IMR-90 (cell line): ENCODE data around the gene ABL1. TPM values are rescaled to one million over a fixed set of nuclear protein-coding genes. Genes with fewer than 3 reads are reported as not detected.

Experiments
- ATAC-seq: fragments of 200-7000 bp; cut with Tn5 transposase; 2 replicates; pipeline ENCODE4 v1.9.1; 2020; ENCODE audit warnings: low read depth, mild to moderate bottlenecking, moderate library complexity
- BruUV-seq: library from RNA; stranded (reverse); fragments of 400-500 nt; replicated peaks from 2 replicates; lab custom pipeline; 2021; lab: Mats Ljungman, UMichigan
- CTCF ChIA-PET: fragments of 300-600 bp; formaldehyde crosslinking; extraction: SDS; loops from one replicate; lab custom pipeline; 2021; ENCODE audit warnings: antibody characterized with exemption; lab: Yijun Ruan, JAX
- POLR2A ChIA-PET: fragments of 300-600 bp; sonication (Branson Sonifier 250); formaldehyde crosslinking; loops from one replicate; lab custom pipeline; 2022; ENCODE audit warnings: antibody characterized with exemption; ENCODE audit not compliant: unreplicated experiment; lab: Charles Lee
- DNase-seq: peaks from one replicate; pipeline ENCODE4 v3.0.0; 2013
- H2AFZ ChIP-seq: replicated peaks from 2 replicates; pipeline ENCODE3; 2013; ENCODE audit warnings: low read length, mild to moderate bottlenecking; ENCODE audit not compliant: poor library complexity
- H2AK5ac ChIP-seq: 2 replicates; pipeline ENCODE4 v1.6.1; 2013; ENCODE audit warnings: low read depth, low read length, inconsistent platforms
- H2AK9ac ChIP-seq: replicated peaks from 2 replicates; pipeline ENCODE3; 2013; ENCODE audit warnings: mild to moderate bottlenecking, low read depth, low read length, moderate library complexity; ENCODE audit not compliant: poor library complexity
- H2BK120ac ChIP-seq: 2 replicates; pipeline ENCODE4 v1.6.1; 2013; ENCODE audit warnings: low read depth, low read length, inconsistent platforms
- H2BK15ac ChIP-seq: 3 replicates; pipeline ENCODE4 v1.6.1; 2013; ENCODE audit warnings: low read depth, low read length, inconsistent platforms
- H2BK20ac ChIP-seq: 2 replicates; pipeline ENCODE4 v1.6.1; 2013; ENCODE audit warnings: low read depth, mild to moderate bottlenecking, inconsistent platforms, low read length, moderate library complexity
- H2BK5ac ChIP-seq: 2 replicates; pipeline ENCODE4 v1.6.1; 2013; ENCODE audit warnings: mild to moderate bottlenecking, low read depth, low read length, inconsistent platforms; ENCODE audit not compliant: poor library complexity, severe bottlenecking
- H3K14ac ChIP-seq: replicated peaks from 2 replicates; pipeline ENCODE4 v1.6.1; 2013; ENCODE audit warnings: low read depth, low read length, inconsistent platforms
- H3K18ac ChIP-seq: 2 replicates; pipeline ENCODE4 v1.6.1; 2013; ENCODE audit warnings: low read depth, low read length, control low read depth
- H3K23ac ChIP-seq: 2 replicates; pipeline ENCODE4 v1.6.1; 2013; ENCODE audit warnings: low read depth, low read length, inconsistent platforms
- H3K27ac ChIP-seq: 2 replicates; pipeline ENCODE4 v1.5.1; 2013; ENCODE audit warnings: mild to moderate bottlenecking, control low read depth, low read length; ENCODE audit not compliant: insufficient read depth
- H3K27me3 ChIP-seq: 2 replicates; pipeline ENCODE4 v1.6.1; 2013; ENCODE audit warnings: low read length; ENCODE audit not compliant: control insufficient read depth, insufficient read depth
- H3K36me3 ChIP-seq: 2 replicates; pipeline ENCODE4 v1.6.1; 2013; ENCODE audit warnings: low read length, mixed read lengths; ENCODE audit not compliant: control insufficient read depth, insufficient read depth
- H3K4ac ChIP-seq: 2 replicates; pipeline ENCODE4 v1.6.1; 2013; ENCODE audit warnings: low read depth, low read length, inconsistent platforms
- H3K4me1 ChIP-seq: 2 replicates; pipeline ENCODE4 v1.6.1; 2013; ENCODE audit warnings: low read length, mixed read lengths; ENCODE audit not compliant: control insufficient read depth, insufficient read depth
- H3K4me2 ChIP-seq: 2 replicates; pipeline ENCODE4 v1.6.1; 2013; ENCODE audit warnings: low read depth, mild to moderate bottlenecking, control low read depth, low read length, moderate library complexity
- H3K4me3 ChIP-seq: 2 replicates; pipeline ENCODE4 v1.5.1; 2013; ENCODE audit warnings: low read depth, mild to moderate bottlenecking, control low read depth, low read length, moderate library complexity; ENCODE audit not compliant: insufficient read depth
- H3K56ac ChIP-seq: 2 replicates; pipeline ENCODE4 v1.6.1; 2013; ENCODE audit warnings: low read length, inconsistent platforms; ENCODE audit not compliant: insufficient read depth; ENCODE audit errors: extremely low read depth
- H3K79me1 ChIP-seq, 2 experiments: 2 replicates each; pipeline ENCODE4 v1.6.1; 2013; ENCODE audit warnings: low read length in 2 of 2, inconsistent platforms in 1 of 2, low read depth in 1 of 2
- H3K9ac ChIP-seq: 2 replicates; pipeline ENCODE4 v1.6.1; 2013; ENCODE audit warnings: low read depth, low read length, control low read depth
- H3K9me1 ChIP-seq: 2 replicates; pipeline ENCODE4 v1.6.1; 2013; ENCODE audit warnings: low read length, inconsistent platforms; ENCODE audit not compliant: insufficient read depth
- H3K9me3 ChIP-seq: 2 replicates; pipeline ENCODE4 v1.6.1; 2013; ENCODE audit warnings: low read length; ENCODE audit not compliant: control insufficient read depth, insufficient read depth
- H4K20me1 ChIP-seq: 2 replicates; pipeline ENCODE4 v1.6.1; 2013; ENCODE audit warnings: low read length, inconsistent platforms; ENCODE audit not compliant: insufficient read depth
- H4K5ac ChIP-seq: 2 replicates; pipeline ENCODE4 v1.6.1; 2013; ENCODE audit warnings: mild to moderate bottlenecking, low read depth, low read length, control low read depth
- H4K8ac ChIP-seq, 2 experiments: 2 replicates each; pipeline ENCODE4 v1.6.1; 2013; ENCODE audit warnings: low read depth in 2 of 2, low read length in 2 of 2, control low read depth in 1 of 2, inconsistent platforms in 1 of 2
- H4K91ac ChIP-seq: 2 replicates; pipeline ENCODE4 v1.6.1; 2013; ENCODE audit warnings: low read depth, low read length, inconsistent platforms; ENCODE audit not compliant: insufficient read depth
- CTCF ChIP-seq: conservative IDR thresholded peaks from 2 replicates; pipeline ENCODE4 v1.5.1; 2012; ENCODE audit warnings: mild to moderate bottlenecking, low read depth, low read length, improper control_type of control experiment
- ELK1 ChIP-seq: fragments of 150-350 bp; IDR thresholded peaks from 2 replicates; pipeline ENCODE4 v1.6.1; 2016; ENCODE audit warnings: low read depth, mild to moderate bottlenecking, low read length, moderate library complexity, borderline replicate concordance
- MAFK ChIP-seq: IDR thresholded peaks from 2 replicates; pipeline ENCODE4 v1.6.1; 2012; ENCODE audit warnings: low read depth, low read length, improper control_type of control experiment
- MXI1 ChIP-seq: IDR thresholded peaks from 2 replicates; pipeline ENCODE4 v1.6.1; 2012; ENCODE audit warnings: low read depth, mild to moderate bottlenecking, low read length, moderate library complexity, borderline replicate concordance
- USF2 ChIP-seq: fragments of 150-350 bp; IDR thresholded peaks from 2 replicates; pipeline ENCODE4 v1.6.1; 2017; ENCODE audit warnings: mild to moderate bottlenecking, antibody characterized with exemption, low read length, low read depth
- WGBS, 2 experiments: methylation state at CpG; one replicate each; pipeline versions ENCODE4 v1.1.5 to v1.1.7; 2013; ENCODE audit warnings: missing lambda C conversion rate in 2 of 2; ENCODE audit not compliant: insufficient read length in 1 of 2; ENCODE audit errors: extremely low coverage in 2 of 2; 5-methylcytosine and 5-hydroxymethylcytosine counted together
- dilution Hi-C: fragments of 300-500 bp; cut with HindIII; formaldehyde crosslinking; loops from one replicate; pipeline ENCODE4 v1.14.3; 2018; ENCODE audit warnings: low sequenced_read_pairs; ENCODE audit not compliant: unreplicated experiment
- in situ Hi-C: fragments of 300-500 bp; cut with MboI; formaldehyde crosslinking; loops from 3 replicates; pipeline ENCODE4 v1.14.3; 2019; ENCODE audit warnings: low sequenced_read_pairs, inconsistent platforms, mixed read lengths
- intact Hi-C: fragments of 100-400 bp; cut with micrococcal nuclease; formaldehyde crosslinking; loops from 2 replicates; pipeline ENCODE4 v1.10.0; 2022
- polyA plus RNA-seq, 3 experiments: library from polyadenylated mRNA; depleted of rRNA; stranded (reverse); fragments of >200 nt; gene quantifications; 2 replicates each; pipeline ENCODE4 v1.2.3, GENCODE V29; 2012; ENCODE audit warnings: low replicate concordance in 1 of 3
- total RNA-seq: library from RNA; depleted of rRNA; stranded (reverse); fragments of >200 nt; gene quantifications from 2 replicates; pipeline ENCODE4 v1.2.3, GENCODE V29; 2012

The ABL1 gene
- total and polyA plus RNA-seq, 2 of the 4 experiments (the other 2 are of a cell fraction), result 33.7 to 49.1 TPM

GRCh38 chr9:130905902-130906734, 71.1 kb downstream of the ABL1 start:
- CTCF ChIA-PET, result no interaction called here
- Histone ChIP-seq H3K4me2 (no peak overlapping the region), H3K56ac (no peak overlapping the region), H3K4ac (no peak overlapping the region), H2BK5ac (no peak overlapping the region), H3K36me3 (no peaks in the 10 kb centered on the region), H3K4me1 (no peaks in the 10 kb centered on the region), H4K8ac (no peak overlapping the region), H3K79me1 (no peaks in the 10 kb centered on the region), H3K9me1 (no peaks in the 10 kb centered on the region), H3K4me3 (no peak overlapping the region), H3K27me3 (no peaks in the 10 kb centered on the region), H2AK9ac (no peak overlapping the region), H3K27ac (no peak overlapping the region), H4K5ac (no peak overlapping the region), H2BK20ac (no peak overlapping the region), H3K23ac (no peak overlapping the region), H3K9ac (no peak overlapping the region), H3K9me3 (peaks cover 2% of the 10 kb centered on the region; the same call in 1 of the 2 replicates), H2AK5ac (no peak overlapping the region), H2BK15ac (no peak overlapping the region), H3K14ac (no peak overlapping the region), H4K20me1 (no peaks in the 10 kb centered on the region), H3K18ac (no peak overlapping the region), H4K91ac (no peak overlapping the region), H2BK120ac (no peak overlapping the region), H2AFZ (peak overlapping the region; percentile 17)
- no TSS peak for BruUV-seq
- in situ Hi-C loops (no loop called here), intact Hi-C loops (no loop called here), dilution Hi-C loops (no loop called here)
- WGBS, 2 experiments, result no CpG with 5 or more reads among the region's 24 CpGs
- TF ChIP-seq ELK1, result no peak
- TF ChIP-seq MAFK, result no peak
- TF ChIP-seq MXI1, result no peak
- no peak for TF ChIP-seq USF2
- no peak for TF ChIP-seq CTCF
- ATAC-seq (no peak), DNase-seq (no peak)
- POLR2A ChIA-PET, result no interaction called here
